Measurements from ENCODE around the gene SIM1.

The SIM1 gene

GRCh38 chr6:100349366-100349765, 115.4 kb downstream of the SIM1 start:
- no peak for DNase-seq

- DNase-seq = peak; percentile 29
Observed at GRCh38 chr6:100347901-100348550, 116.7 kb downstream of the SIM1 start.

GRCh38 chr6:100346828-100347227, 117.9 kb downstream of the SIM1 start:
- no peak for DNase-seq

- no peak for DNase-seq
Observed at GRCh38 chr6:100346203-100346602, 118.5 kb downstream of the SIM1 start.

GRCh38 chr6:100344761-100345160, 120.0 kb downstream of the SIM1 start:
- no peak for DNase-seq

GRCh38 chr6:100344321-100344720, 120.4 kb downstream of the SIM1 start:
- DNase-seq = no peak

GRCh38 chr6:100343316-100344077, 121.2 kb downstream of the SIM1 start:
- no peak for DNase-seq

GRCh38 chr6:100342830-100343229, 121.9 kb downstream of the SIM1 start:
- DNase-seq = no peak

GRCh38 chr6:100339574-100340255, 125.0 kb downstream of the SIM1 start:
- no peak for DNase-seq

- DNase-seq = no peak
Observed at GRCh38 chr6:100338090-100338489, 126.6 kb downstream of the SIM1 start.

- no peak for DNase-seq
Observed at GRCh38 chr6:100336876-100337275, 127.8 kb downstream of the SIM1 start.

- DNase-seq = no peak
Observed at GRCh38 chr6:100335991-100336390, 128.7 kb downstream of the SIM1 start.

Measured in activated CD4-positive, alpha-beta T cell treated with anti-CD3 and anti-CD28 coated beads, Interleukin-2, Interleukin-6, amounts not matched to agents 100 ng/mL and 50 ng/mL, durations not matched to agents 16 hours and 8 hours (primary cell).